SU-DHL-6 (cell line): ENCODE results near the gene OR5B3.

Source experiments
- CTCF ChIP-seq: fragments of 200-600 bp; sonication (generic); IDR thresholded peaks from one replicate; pipeline ENCODE4 v1.5.1; 2017; ENCODE audit warnings: antibody characterized with exemption, mild to moderate bottlenecking, low read length, moderate library complexity; ENCODE audit not compliant: insufficient read depth, poor library complexity, severe bottlenecking
- EZH2phosphoT487 ChIP-seq: fragments of 200-600 bp; sonication (generic), shearing (Covaris generic); conservative IDR thresholded peaks from 2 replicates; pipeline ENCODE4 v1.6.1; 2018; ENCODE audit warnings: mild to moderate bottlenecking, antibody characterized with exemption, low read length, moderate library complexity, mixed read lengths

DNA sequence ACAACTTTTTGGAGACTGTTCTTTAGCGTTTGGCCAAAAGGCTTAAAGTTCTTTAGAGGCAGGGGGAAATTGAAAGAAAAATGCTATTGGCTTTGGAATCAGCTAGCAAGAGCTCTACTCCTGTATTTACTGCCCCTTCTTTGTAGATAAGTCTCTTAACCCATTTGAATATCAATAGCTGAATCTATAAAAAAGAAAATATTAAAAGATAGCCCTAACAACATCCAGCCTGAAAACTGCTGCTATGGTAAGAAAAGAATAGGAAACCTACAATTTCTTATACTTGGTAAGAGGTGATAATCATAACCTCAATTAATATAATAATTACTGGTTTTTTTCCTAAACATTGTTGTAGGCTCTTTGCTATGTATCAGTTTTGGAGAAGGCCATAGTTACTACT lies 35.5 kb upstream of the OR5B3 start, which contains the start of gene OR5B12:
- no peak for TF ChIP-seq CTCF
- no peak for TF ChIP-seq EZH2phosphoT487
